HFF-Myc (cell line): ENCODE results near the gene PRDM10.
"Not testable (repeated sequence)": the region's sequence is repeated elsewhere in the genome, so short reads cannot be mapped to it uniquely, and the experiment has no call there.

ENCODE experiments used
- DNase-seq: peaks from one replicate; pipeline ENCODE4 v3.0.0-alpha.2; 2011; ENCODE audit warnings: low read depth; ENCODE audit errors: extremely low read depth
- H3K4me3 ChIP-seq: replicated peaks from 2 replicates; pipeline ENCODE4 v1.5.1; 2011; ENCODE audit warnings: low read depth, mild to moderate bottlenecking, control low read depth, low read length
- TF ChIP-seq, protein P1 (sequence below): IDR thresholded peaks from 2 replicates; pipeline ENCODE4 v1.5.1; 2012; ENCODE audit warnings: mild to moderate bottlenecking, low read depth, low read length, control low read depth; ENCODE audit errors: missing control alignments

Gene PRDM10

DNA sequence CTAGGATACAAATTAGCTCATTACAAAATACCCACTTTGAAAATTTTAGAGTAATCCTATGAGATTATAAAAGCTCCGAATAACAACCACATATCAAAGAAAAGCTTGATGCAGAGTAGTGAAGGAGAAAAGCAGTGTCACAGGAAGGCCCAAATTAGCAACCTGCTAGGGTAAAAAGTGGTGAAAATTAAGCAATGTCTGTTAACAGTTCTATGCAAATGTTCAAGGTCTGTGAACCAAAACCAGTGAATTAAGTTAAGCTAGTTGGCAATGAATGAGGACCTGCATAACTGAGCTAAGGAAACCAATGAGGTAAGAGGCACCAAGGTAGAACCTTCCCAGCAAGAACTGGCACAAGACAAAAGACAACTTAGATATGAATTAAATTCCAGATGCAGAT is 29.6 kb downstream of the PRDM10 start:
- TF ChIP-seq, protein P1, sequence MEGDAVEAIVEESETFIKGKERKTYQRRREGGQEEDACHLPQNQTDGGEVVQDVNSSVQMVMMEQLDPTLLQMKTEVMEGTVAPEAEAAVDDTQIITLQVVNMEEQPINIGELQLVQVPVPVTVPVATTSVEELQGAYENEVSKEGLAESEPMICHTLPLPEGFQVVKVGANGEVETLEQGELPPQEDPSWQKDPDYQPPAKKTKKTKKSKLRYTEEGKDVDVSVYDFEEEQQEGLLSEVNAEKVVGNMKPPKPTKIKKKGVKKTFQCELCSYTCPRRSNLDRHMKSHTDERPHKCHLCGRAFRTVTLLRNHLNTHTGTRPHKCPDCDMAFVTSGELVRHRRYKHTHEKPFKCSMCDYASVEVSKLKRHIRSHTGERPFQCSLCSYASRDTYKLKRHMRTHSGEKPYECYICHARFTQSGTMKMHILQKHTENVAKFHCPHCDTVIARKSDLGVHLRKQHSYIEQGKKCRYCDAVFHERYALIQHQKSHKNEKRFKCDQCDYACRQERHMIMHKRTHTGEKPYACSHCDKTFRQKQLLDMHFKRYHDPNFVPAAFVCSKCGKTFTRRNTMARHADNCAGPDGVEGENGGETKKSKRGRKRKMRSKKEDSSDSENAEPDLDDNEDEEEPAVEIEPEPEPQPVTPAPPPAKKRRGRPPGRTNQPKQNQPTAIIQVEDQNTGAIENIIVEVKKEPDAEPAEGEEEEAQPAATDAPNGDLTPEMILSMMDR = no peak
- DNase-seq = no peak
- no peak overlapping the region for H3K4me3 ChIP-seq

DNA sequence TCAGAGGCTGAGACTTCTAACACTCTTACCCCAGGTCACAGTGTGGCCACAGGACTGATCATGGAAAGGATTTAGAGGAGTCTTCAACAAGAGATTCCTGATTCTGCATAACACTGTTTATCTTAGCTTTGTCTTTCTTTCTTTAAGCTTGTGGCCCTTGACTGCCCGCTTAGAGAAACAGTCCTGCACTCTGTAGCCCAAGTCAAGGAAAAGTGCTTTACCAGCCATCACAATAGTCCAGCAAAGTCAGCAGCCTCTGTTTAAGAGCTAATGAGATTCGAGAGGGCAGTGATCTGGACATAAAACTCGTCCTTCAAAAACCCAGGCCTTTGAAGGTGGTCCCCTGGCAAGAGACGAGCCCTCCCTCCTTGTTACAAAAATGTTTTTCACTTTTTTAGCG is 30.0 kb downstream of the PRDM10 start:
- DNase-seq = no peak
- no peak overlapping the region for H3K4me3 ChIP-seq
- TF ChIP-seq, protein P1 = no peak

DNA sequence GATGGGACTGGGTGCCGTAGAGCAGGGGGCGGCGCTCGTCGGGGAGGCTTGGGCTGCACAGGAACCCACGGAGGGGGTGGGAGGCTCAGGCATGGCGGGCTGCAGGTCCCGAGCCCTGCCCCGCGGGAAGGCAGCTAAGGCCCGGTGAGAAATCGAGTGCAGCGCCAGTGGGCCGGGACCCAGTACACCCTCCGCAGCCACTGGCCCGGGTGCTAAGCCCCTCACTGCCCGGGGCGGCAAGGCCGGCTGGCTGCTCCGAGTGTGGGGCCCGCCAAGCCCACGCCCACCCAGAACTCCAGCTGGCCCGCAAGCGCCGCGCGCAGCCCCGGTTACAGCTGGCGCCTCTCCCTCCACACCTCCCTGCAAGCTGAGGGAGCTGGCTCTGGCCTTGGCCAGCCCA is 30.8 kb downstream of the PRDM10 start:
- not testable (repeated sequence) for H3K4me3 ChIP-seq, DNase-seq

DNA sequence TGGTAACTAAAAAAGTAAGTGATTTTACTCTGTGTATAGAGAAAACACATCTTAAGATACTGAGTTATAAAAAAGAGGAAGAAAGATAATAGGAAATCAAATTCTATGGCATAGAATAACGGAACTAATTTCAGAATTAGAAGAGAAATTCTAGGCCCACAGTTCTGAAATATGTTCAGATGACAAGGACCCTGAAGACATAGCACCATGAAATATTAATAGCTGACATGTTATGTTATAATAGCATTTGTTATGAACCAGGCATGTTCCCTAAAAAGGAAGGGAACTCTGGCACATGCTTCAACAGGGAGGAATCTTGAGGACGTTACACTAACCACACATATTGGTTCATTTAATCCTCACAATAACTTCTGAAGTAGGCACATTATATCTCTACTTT is 32.7 kb downstream of the PRDM10 start:
- no peak overlapping the region for H3K4me3 ChIP-seq
- no peak for DNase-seq
- TF ChIP-seq, protein P1 = no peak

DNA sequence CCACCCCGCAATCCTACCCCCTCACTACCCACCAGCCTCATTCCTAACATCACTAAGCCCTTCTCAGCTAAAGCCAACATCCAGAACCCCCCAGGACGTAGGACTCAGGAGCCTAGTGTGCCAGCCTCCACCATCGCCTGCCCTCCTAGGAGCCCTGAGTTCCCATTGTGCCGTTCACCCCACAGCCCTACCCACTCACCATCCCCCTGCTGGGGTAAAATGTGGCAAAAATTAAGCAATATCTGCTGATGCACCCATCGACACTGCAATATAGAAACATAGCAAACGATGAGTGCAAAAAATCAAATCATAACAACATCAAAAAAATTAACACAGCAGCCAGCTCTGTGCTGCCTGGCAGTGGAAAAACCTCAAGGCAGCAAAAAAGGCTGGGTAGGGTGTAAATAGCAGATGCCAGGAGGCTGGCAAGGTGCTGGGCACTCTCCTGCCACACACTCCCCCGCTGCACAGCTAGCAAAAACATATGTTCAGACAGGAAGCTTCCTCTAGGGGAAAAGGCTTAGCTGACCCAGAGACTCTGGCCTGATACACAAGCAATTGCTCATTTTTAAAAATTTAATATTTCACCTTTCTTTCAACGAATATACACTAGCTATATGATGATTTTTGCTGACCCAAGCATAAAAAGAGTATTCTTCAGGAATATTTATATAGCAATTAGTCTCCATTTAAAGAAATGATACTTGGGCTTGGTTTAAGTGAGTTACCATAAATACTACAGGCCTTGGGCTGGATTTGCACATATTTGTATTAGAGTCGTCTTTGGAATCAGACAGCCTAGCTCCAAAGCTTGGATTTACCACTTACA is 33.8 kb downstream of the PRDM10 start:
- DNase-seq = no peak
- TF ChIP-seq, protein P1 = no peak

DNA sequence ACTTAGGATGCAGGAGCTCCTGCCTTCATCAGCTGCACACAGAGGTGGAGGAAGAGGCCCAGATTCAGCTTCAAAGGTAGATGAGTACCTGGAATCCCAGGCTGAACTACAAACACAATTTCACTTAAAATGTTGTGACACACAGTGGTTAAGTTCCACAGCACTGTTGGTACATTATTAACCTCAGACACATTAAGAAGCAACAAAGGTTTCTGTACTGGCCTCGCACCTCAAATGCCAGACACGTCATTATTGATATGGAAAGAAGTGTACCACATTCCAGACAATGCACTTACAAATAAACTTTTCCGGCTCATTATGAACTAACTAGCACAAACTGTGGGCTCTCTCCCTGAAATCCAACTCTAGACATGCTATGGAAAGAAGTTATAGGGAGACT is 34.6 kb downstream of the PRDM10 start:
- H3K4me3 ChIP-seq = no peak overlapping the region
- no peak for DNase-seq
- TF ChIP-seq, protein P1 = no peak

More for the DNA sequence above, 33.8 kb downstream of the PRDM10 start:
- no peak overlapping the region for H3K4me3 ChIP-seq

DNA sequence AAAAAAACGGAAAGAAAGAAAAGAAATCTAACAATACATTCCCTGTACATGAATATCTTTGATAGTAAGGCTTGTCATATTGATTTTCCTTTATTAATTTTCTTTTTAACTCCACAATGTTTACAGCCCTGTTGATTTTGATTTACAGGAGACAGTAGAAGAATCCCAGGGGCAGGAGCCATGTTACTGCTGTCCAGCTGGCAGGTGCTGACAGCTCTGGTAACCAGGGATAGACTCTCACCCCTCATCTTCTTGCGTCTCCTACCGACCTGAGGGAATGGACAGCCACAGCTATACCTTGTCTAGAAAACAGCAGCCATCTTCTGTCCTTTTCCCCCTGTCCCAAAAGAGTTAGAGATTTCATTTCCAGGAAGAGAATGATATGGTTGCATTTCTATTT is 37.4 kb downstream of the PRDM10 start:
- TF ChIP-seq, protein P1 = no peak
- DNase-seq = no peak
- H3K4me3 ChIP-seq = no peak overlapping the region
